NB4 (cell line): Measurements from ENCODE around the gene OR10H5.
"Not testable (repeated sequence)": the region's sequence is repeated elsewhere in the genome, so short reads cannot be mapped to it uniquely, and the experiment has no call there.

Experiments used
- POLR2A ChIP-seq: IDR thresholded peaks from 2 replicates; pipeline ENCODE4 v1.6.1; 2011; ENCODE audit warnings: mild to moderate bottlenecking; ENCODE audit not compliant: insufficient read length; ENCODE audit errors: extremely low read depth
- TF ChIP-seq, protein P1 (sequence below): IDR thresholded peaks from 2 replicates; pipeline ENCODE4 v1.6.1; 2011; ENCODE audit warnings: low read depth, low read length

DNA sequence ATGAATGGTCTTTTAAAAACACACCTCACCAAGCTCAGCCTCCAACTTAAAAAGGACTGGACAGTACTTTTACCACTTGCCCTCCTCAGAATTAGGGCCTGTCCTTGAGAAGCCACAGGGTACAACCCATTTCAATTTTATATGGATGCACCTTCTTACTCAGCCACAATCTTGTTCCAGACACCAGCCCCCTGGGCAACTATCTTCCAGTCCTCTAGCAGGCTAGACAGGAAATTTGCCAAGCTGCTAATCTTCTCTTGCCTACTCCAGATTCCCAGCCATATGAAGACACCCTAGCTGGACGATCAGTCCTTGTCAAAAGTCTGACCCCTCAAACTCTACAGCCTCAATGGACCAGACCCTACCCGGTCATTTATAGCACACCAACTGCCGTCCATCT is 46.8 kb downstream of the OR10H5 start:
- not testable (repeated sequence) for TF ChIP-seq POLR2A
- TF ChIP-seq, protein P1, sequence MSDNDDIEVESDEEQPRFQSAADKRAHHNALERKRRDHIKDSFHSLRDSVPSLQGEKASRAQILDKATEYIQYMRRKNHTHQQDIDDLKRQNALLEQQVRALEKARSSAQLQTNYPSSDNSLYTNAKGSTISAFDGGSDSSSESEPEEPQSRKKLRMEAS: not testable (repeated sequence)
